ENCODE results near the gene ZNF397.

The ZNF397 gene

DNA sequence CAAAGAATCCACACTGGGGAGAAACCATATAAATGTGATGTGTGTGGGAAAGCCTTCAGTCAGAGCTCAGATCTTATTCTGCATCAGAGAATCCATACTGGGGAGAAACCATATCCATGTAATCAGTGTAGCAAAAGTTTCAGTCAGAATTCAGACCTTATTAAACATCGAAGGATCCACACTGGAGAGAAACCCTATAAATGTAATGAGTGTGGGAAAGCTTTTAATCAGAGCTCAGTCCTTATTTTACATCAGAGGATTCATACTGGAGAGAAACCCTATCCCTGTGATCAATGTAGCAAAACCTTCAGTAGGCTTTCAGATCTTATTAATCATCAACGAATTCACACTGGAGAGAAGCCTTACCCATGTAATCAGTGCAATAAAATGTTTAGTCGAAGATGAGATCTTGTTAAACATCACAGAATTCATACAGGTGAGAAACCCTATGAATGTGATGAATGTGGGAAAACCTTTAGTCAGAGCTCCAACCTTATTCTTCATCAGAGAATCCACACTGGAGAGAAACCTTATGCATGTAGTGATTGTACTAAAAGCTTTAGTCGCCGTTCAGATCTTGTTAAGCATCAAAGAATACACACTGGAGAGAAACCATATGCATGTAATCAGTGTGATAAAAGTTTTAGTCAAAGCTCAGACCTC lies 65.9 kb downstream of the ZNF397 start:
- no peak overlapping the region for H3K4me2 ChIP-seq (ENCODE audit: low read depth, low read length)
- no peaks in the 10 kb centered on the region for H3F3A ChIP-seq (ENCODE audit: insufficient read depth, low read length)
- no peaks in the 10 kb centered on the region for H3K27me3 ChIP-seq (replicated peaks; ENCODE audit: insufficient read depth, low read length)
- no peak overlapping the region for H3K4me3 ChIP-seq (ENCODE audit: low read length)
- no peaks in the 10 kb centered on the region for H3K9me3 ChIP-seq (replicated peaks; ENCODE audit: insufficient read depth, low read length)
- H3K79me2 ChIP-seq (ENCODE audit: low read length), result peaks cover 10% of the 10 kb centered on the region; the same call in 1 of the 2 replicates
- no peaks in the 10 kb centered on the region for H3K4me1 ChIP-seq (ENCODE audit: low read length)
- DNase-seq, result no peak
- no peak for TF ChIP-seq EZH2phosphoT487 (IDR thresholded peaks at IDR 0.05; ENCODE audit: low read length)
- no peak for TF ChIP-seq EZH2 (optimal IDR thresholded peaks at IDR 0.05; ENCODE audit: low read depth, low read length)
- TF ChIP-seq, protein P1, sequence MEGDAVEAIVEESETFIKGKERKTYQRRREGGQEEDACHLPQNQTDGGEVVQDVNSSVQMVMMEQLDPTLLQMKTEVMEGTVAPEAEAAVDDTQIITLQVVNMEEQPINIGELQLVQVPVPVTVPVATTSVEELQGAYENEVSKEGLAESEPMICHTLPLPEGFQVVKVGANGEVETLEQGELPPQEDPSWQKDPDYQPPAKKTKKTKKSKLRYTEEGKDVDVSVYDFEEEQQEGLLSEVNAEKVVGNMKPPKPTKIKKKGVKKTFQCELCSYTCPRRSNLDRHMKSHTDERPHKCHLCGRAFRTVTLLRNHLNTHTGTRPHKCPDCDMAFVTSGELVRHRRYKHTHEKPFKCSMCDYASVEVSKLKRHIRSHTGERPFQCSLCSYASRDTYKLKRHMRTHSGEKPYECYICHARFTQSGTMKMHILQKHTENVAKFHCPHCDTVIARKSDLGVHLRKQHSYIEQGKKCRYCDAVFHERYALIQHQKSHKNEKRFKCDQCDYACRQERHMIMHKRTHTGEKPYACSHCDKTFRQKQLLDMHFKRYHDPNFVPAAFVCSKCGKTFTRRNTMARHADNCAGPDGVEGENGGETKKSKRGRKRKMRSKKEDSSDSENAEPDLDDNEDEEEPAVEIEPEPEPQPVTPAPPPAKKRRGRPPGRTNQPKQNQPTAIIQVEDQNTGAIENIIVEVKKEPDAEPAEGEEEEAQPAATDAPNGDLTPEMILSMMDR (IDR thresholded peaks at IDR 0.05; ENCODE audit: low read length), result no peak
- no peak overlapping the region for H3K9ac ChIP-seq (ENCODE audit: low read length)
- H4K20me1 ChIP-seq (ENCODE audit: insufficient read depth, low read length), result no peaks in the 10 kb centered on the region
- no peaks in the 10 kb centered on the region for H3K9me2 ChIP-seq (replicated peaks; ENCODE audit: insufficient read depth, low read length)
- no peak overlapping the region for H3K27ac ChIP-seq (ENCODE audit: low read length)
- H3K36me3 ChIP-seq (replicated peaks; ENCODE audit: insufficient read depth, low read length), result peaks cover 19% of the 10 kb centered on the region
- H2AFZ ChIP-seq (ENCODE audit: low read length), result no peak overlapping the region
